ENCODE data around the gene MTM1.

MTM1 gene

GRCh38 chrX:150548251-150548650, 20.2 kb upstream of the MTM1 start:
- TF ChIP-seq CTCF (IDR thresholded peaks at IDR 0.05; ENCODE audit: extremely low read depth, insufficient read depth, missing control alignments): no peak
- in situ Hi-C loops (cut with MboI; ENCODE audit: low pct_unique_long_range_greater_than_20kb, low sequenced_read_pairs, unreplicated experiment): no loop called here
- no peak for DNase-seq (ENCODE audit: low spot score)

GRCh38 chrX:150548684-150549083, 19.7 kb upstream of the MTM1 start:
- no peak for TF ChIP-seq CTCF (IDR thresholded peaks at IDR 0.05; ENCODE audit: extremely low read depth, insufficient read depth, missing control alignments)
- no peak for DNase-seq (ENCODE audit: low spot score)
- in situ Hi-C loops (cut with MboI; ENCODE audit: low pct_unique_long_range_greater_than_20kb, low sequenced_read_pairs, unreplicated experiment): no loop called here

GRCh38 chrX:150551963-150552362, 16.5 kb upstream of the MTM1 start:
- in situ Hi-C loops (cut with MboI; ENCODE audit: low pct_unique_long_range_greater_than_20kb, low sequenced_read_pairs, unreplicated experiment): no loop called here
- no peak for TF ChIP-seq CTCF (IDR thresholded peaks at IDR 0.05; ENCODE audit: extremely low read depth, insufficient read depth, missing control alignments)
- no peak for DNase-seq (ENCODE audit: low spot score)

- in situ Hi-C loops (cut with MboI; ENCODE audit: low pct_unique_long_range_greater_than_20kb, low sequenced_read_pairs, unreplicated experiment): no loop called here
- no peak for TF ChIP-seq CTCF (IDR thresholded peaks at IDR 0.05; ENCODE audit: extremely low read depth, insufficient read depth, missing control alignments)
- peak; percentile 2 for DNase-seq (ENCODE audit: low spot score)
Measured at GRCh38 chrX:150558424-150558823, 10.0 kb upstream of the MTM1 start.

- in situ Hi-C loops (cut with MboI; ENCODE audit: low pct_unique_long_range_greater_than_20kb, low sequenced_read_pairs, unreplicated experiment): no loop called here
- no peak for DNase-seq (ENCODE audit: low spot score)
- no peak for TF ChIP-seq CTCF (IDR thresholded peaks at IDR 0.05; ENCODE audit: extremely low read depth, insufficient read depth, missing control alignments)
Measured at GRCh38 chrX:150564838-150565237, 3.6 kb upstream of the MTM1 start.

GRCh38 chrX:150565551-150565950, 2.9 kb upstream of the MTM1 start:
- in situ Hi-C loops (cut with MboI; ENCODE audit: low pct_unique_long_range_greater_than_20kb, low sequenced_read_pairs, unreplicated experiment): no loop called here
- DNase-seq (ENCODE audit: low spot score): no peak
- TF ChIP-seq CTCF (IDR thresholded peaks at IDR 0.05; ENCODE audit: extremely low read depth, insufficient read depth, missing control alignments): no peak

GRCh38 chrX:150566734-150567182, 1.7 kb upstream of the MTM1 start:
- TF ChIP-seq CTCF (IDR thresholded peaks at IDR 0.05; ENCODE audit: extremely low read depth, insufficient read depth, missing control alignments): no peak
- DNase-seq (ENCODE audit: low spot score): no peak
- in situ Hi-C loops (cut with MboI; ENCODE audit: low pct_unique_long_range_greater_than_20kb, low sequenced_read_pairs, unreplicated experiment): no loop called here
